ENCODE results near the gene ANO1. TPM values are rescaled to one million over a fixed set of nuclear protein-coding genes. Genes with fewer than 3 reads are reported as not detected.

ANO1 gene
- total RNA-seq, result not detected
- not detected for total RNA-seq (2013)

DNA sequence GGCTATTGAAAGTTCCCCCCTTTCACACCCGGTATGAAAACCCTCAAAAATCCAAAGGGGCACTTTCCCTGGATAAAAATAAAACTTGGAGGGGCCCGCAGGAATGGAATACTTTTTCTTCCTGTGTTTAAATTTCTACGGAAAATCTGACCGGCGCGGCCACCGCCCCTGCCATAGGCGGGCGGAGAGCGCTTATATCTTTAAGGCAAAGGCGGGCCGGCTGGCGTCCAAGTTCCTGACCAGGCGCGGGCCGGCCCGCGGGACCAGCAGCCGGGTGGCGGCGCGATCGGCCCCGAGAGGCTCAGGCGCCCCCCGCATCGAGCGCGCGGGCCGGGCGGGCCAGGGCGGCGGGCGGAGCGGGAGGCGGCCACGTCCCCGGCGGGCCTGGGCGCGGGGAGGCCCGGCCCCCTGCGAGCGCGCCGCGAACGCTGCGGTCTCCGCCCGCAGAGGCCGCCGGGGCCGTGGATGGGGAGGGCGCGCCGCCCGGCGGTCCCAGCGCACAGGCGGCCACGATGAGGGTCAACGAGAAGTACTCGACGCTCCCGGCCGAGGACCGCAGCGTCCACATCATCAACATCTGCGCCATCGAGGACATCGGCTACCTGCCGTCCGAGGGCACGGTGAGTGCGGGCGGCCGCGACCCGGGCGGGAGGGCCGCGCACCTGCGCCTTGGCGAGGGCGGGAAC is at the start of gene ANO1:
Gene ANO1 (plus strand): TSS at position 223 of the 686 bp plus-strand sequence. CDS start 290 bp downstream, at position 513.
- no peak within 1 kb of the TSS for H3K4me3 Mint-ChIP-seq
- no peak within 1 kb of the TSS for H3K4me3 ChIP-seq (ENCODE audit: low read length)
- TF ChIP-seq, protein P1, sequence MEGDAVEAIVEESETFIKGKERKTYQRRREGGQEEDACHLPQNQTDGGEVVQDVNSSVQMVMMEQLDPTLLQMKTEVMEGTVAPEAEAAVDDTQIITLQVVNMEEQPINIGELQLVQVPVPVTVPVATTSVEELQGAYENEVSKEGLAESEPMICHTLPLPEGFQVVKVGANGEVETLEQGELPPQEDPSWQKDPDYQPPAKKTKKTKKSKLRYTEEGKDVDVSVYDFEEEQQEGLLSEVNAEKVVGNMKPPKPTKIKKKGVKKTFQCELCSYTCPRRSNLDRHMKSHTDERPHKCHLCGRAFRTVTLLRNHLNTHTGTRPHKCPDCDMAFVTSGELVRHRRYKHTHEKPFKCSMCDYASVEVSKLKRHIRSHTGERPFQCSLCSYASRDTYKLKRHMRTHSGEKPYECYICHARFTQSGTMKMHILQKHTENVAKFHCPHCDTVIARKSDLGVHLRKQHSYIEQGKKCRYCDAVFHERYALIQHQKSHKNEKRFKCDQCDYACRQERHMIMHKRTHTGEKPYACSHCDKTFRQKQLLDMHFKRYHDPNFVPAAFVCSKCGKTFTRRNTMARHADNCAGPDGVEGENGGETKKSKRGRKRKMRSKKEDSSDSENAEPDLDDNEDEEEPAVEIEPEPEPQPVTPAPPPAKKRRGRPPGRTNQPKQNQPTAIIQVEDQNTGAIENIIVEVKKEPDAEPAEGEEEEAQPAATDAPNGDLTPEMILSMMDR (IDR thresholded peaks at IDR 0.05), result no peak
- H3K4me1 Mint-ChIP-seq, result no peaks in the 10 kb centered on the region
- H3K4me1 ChIP-seq (ENCODE audit: control insufficient read depth, insufficient read depth, low read length), result no peaks in the 10 kb centered on the region
- no peak within 1 kb of the TSS for H3K27ac ChIP-seq (ENCODE audit: low read length)
- H3K27me3 Mint-ChIP-seq (ENCODE audit: low read depth in 2 of 2), result peaks cover 33 to 38% of the 10 kb centered on the region in 2 donors
- H3K27ac Mint-ChIP-seq, result no peak within 1 kb of the TSS
- no peaks in the 10 kb centered on the region for H3K36me3 Mint-ChIP-seq
- ATAC-seq, result no peak
- WGBS (ENCODE audit: insufficient coverage), result 3% methylated on average over 87 of the region's 87 CpGs
- no peaks in the 10 kb centered on the region for H3K36me3 ChIP-seq (ENCODE audit: control insufficient read depth, insufficient read depth, low read length)
- peaks cover 3% of the 10 kb centered on the region for H3K27me3 ChIP-seq (ENCODE audit: control insufficient read depth, insufficient read depth, low read length)
- H3K9me3 ChIP-seq (ENCODE audit: control insufficient read depth, insufficient read depth, low read length), result no peaks in the 10 kb centered on the region
- intact Hi-C loops (cut with micrococcal nuclease), result no loop called here
- no peaks in the 10 kb centered on the region for H3K9me3 Mint-ChIP-seq
- no peak for DNase-seq

DNA sequence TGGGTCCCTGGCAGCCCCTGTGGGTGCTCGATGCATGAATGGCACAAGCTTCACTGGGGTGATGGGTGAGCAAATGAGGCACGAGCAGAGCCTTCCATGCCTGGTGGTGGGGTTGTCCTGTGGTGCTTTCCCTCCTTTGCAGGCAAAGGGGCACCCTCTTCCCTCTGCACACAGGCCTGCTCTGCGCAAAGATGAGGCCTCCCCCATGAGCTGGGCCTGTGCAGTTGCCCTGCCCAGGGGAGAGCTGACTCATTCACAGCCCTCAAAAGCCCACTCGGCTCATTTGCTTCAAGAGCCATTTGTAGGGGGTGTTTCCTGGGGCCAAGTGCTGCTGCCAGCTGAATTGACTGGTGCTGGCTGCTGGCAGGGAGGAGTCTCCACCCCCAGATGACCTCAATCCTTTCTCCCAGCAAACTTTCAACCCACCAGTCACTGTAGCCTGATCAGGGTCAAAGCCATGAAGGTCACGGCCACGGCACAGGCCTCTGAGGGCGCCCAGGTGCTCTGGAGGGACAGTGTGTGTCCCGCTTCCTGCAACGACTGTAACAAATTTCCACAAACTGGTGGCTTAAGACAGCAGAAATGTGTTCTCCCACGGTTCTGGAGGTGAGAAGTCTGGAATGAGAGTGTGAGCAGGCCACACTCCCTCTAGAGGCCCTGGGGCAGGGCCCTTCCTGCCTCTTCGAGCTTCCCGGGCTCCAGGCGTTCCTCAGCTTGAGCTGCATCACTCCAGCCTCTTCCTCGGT is 48.8 kb upstream of the ANO1 start:
- Histone ChIP-seq H3K4me3 (ENCODE audit: low read length) (no peak overlapping the region), H3K36me3 (ENCODE audit: control insufficient read depth, insufficient read depth, low read length) (no peaks in the 10 kb centered on the region), H3K9me3 (ENCODE audit: control insufficient read depth, insufficient read depth, low read length) (no peaks in the 10 kb centered on the region), H3K27ac (ENCODE audit: low read length) (no peak overlapping the region), H3K27me3 (ENCODE audit: control insufficient read depth, insufficient read depth, low read length) (no peaks in the 10 kb centered on the region), H3K4me1 (ENCODE audit: control insufficient read depth, insufficient read depth, low read length) (no peaks in the 10 kb centered on the region)
- ATAC-seq (no peak), DNase-seq (no peak)
- Mint-ChIP-seq H3K27me3 (ENCODE audit: low read depth in 2 of 2) (peaks cover 0 to 4% of the 10 kb centered on the region in 2 donors), H3K4me1 (no peaks in the 10 kb centered on the region), H3K9me3 (no peaks in the 10 kb centered on the region), H3K36me3 (no peaks in the 10 kb centered on the region), H3K4me3 (no peak overlapping the region), H3K27ac (no peak overlapping the region)
- 68% methylated on average over 12 of the region's 14 CpGs for WGBS (ENCODE audit: insufficient coverage)
- intact Hi-C loops (cut with micrococcal nuclease), result no loop called here
- TF ChIP-seq, protein P1 (IDR thresholded peaks at IDR 0.05), result no peak

DNA sequence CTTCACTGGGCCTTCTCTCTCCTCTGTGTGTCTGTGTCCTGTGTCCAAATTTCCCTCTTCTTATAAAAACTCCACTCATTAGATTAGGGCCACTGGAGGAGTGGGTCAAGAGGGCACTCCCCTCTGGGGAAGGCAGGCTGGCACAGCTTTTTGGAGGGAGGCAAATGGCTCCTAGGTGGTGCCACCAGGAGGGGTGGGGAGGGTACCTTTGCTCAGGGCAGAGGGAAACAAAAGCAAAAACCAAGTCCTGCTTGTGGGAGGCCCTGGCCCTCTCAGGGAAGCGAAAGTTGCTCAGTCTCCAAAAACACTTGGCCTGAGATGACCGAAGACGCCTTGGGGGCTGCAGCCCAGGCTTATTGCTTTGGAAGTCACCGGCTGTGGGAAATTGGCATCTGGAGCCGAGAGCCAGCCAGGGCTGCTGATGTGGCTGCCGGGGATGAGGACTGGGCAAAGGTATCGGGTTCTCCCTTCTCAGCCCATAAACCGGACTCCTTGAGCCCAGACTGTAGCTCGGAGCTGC is 48.2 kb upstream of the ANO1 start:
- intact Hi-C loops (cut with micrococcal nuclease), result no loop called here
- no peaks in the 10 kb centered on the region for H3K4me1 Mint-ChIP-seq

More for the DNA sequence above, 48.2 kb upstream of the ANO1 start:
- Histone ChIP-seq H3K27me3 (ENCODE audit: control insufficient read depth, insufficient read depth, low read length) (no peaks in the 10 kb centered on the region), H3K4me3 (ENCODE audit: low read length) (no peak overlapping the region), H3K27ac (ENCODE audit: low read length) (no peak overlapping the region), H3K4me1 (ENCODE audit: control insufficient read depth, insufficient read depth, low read length) (no peaks in the 10 kb centered on the region), H3K9me3 (ENCODE audit: control insufficient read depth, insufficient read depth, low read length) (no peaks in the 10 kb centered on the region), H3K36me3 (ENCODE audit: control insufficient read depth, insufficient read depth, low read length) (no peaks in the 10 kb centered on the region)
- ATAC-seq (no peak), DNase-seq (no peak)
- TF ChIP-seq, protein P1 (IDR thresholded peaks at IDR 0.05), result no peak
- no peaks in the 10 kb centered on the region for H3K36me3 Mint-ChIP-seq
- H3K27ac Mint-ChIP-seq, result no peak overlapping the region
- no peaks in the 10 kb centered on the region for H3K9me3 Mint-ChIP-seq
- no peak overlapping the region for H3K4me3 Mint-ChIP-seq
- H3K27me3 Mint-ChIP-seq (ENCODE audit: low read depth in 2 of 2), result peaks cover 0 to 4% of the 10 kb centered on the region in 2 donors
- 92% methylated on average over 9 of the region's 9 CpGs for WGBS (ENCODE audit: insufficient coverage)
